Measurements from ENCODE around the gene ZC3H8. TPM values are rescaled to one million over a fixed set of nuclear protein-coding genes. Genes with fewer than 3 reads are reported as not detected.

Gene ZC3H8
- total RNA-seq, 1 donor: 7.6 TPM

- no peak for DNase-seq (ENCODE audit: insufficient read length, low spot score, missing footprints)
Observed at GRCh38 chr2:112204411-112204810, 50.4 kb downstream of the ZC3H8 start.

GRCh38 chr2:112201696-112202430, 53.0 kb downstream of the ZC3H8 start:
- peaks cover 3% of the 10 kb centered on the region for H3K4me1 ChIP-seq (ENCODE audit: insufficient read depth, low read length)
- H3K27me3 ChIP-seq (ENCODE audit: insufficient read depth, low read length): no peaks in the 10 kb centered on the region
- no peak overlapping the region for H3K4me2 ChIP-seq (ENCODE audit: insufficient read depth, low read length)

More at GRCh38 chr2:112204411-112204810, 50.4 kb downstream of the ZC3H8 start:
- H3K4me2 ChIP-seq (ENCODE audit: insufficient read depth, low read length): no peak overlapping the region
- no peak for TF ChIP-seq CTCF (IDR thresholded peaks at IDR 0.05; ENCODE audit: extremely low read depth, low read depth, low read length)
- H3K27ac ChIP-seq (ENCODE audit: low read depth, low read length): no peak overlapping the region
- H3K79me2 ChIP-seq (ENCODE audit: insufficient read depth, low read length): no peaks in the 10 kb centered on the region
- H3K4me1 ChIP-seq (ENCODE audit: insufficient read depth, low read length): peaks cover 3% of the 10 kb centered on the region
- no peaks in the 10 kb centered on the region for H3K27me3 ChIP-seq (ENCODE audit: insufficient read depth, low read length)
- peaks cover 3% of the 10 kb centered on the region for H3K9me3 ChIP-seq (ENCODE audit: low read depth, low read length)
- H3K36me3 ChIP-seq (ENCODE audit: insufficient read depth, low read length): no peaks in the 10 kb centered on the region
- H2AFZ ChIP-seq (ENCODE audit: low read length): no peak overlapping the region
- H3K4me3 ChIP-seq (ENCODE audit: insufficient read depth, low read length): no peak overlapping the region
- no peaks in the 10 kb centered on the region for H4K20me1 ChIP-seq (ENCODE audit: insufficient read depth, low read length)

GRCh38 chr2:112199188-112199587, 55.7 kb downstream of the ZC3H8 start:
- Histone ChIP-seq H3K9me3 (ENCODE audit: low read depth, low read length) (peaks cover 5% of the 10 kb centered on the region), H3K4me3 (ENCODE audit: insufficient read depth, low read length) (no peak overlapping the region), H3K79me2 (ENCODE audit: insufficient read depth, low read length) (no peaks in the 10 kb centered on the region), H3K4me2 (ENCODE audit: insufficient read depth, low read length) (no peak overlapping the region), H4K20me1 (ENCODE audit: insufficient read depth, low read length) (no peaks in the 10 kb centered on the region), H3K4me1 (ENCODE audit: insufficient read depth, low read length) (peaks cover 3% of the 10 kb centered on the region), H3K36me3 (ENCODE audit: insufficient read depth, low read length) (no peaks in the 10 kb centered on the region), H2AFZ (ENCODE audit: low read length) (no peak overlapping the region), H3K27ac (ENCODE audit: low read depth, low read length) (no peak overlapping the region), H3K27me3 (ENCODE audit: insufficient read depth, low read length) (no peaks in the 10 kb centered on the region)
- TF ChIP-seq CTCF (IDR thresholded peaks at IDR 0.05; ENCODE audit: extremely low read depth, low read depth, low read length): no peak
- DNase-seq (ENCODE audit: insufficient read length, low spot score, missing footprints): no peak

More at GRCh38 chr2:112201696-112202430, 53.0 kb downstream of the ZC3H8 start:
- H3K36me3 ChIP-seq (ENCODE audit: insufficient read depth, low read length): no peaks in the 10 kb centered on the region
- H3K27ac ChIP-seq (ENCODE audit: low read depth, low read length): no peak overlapping the region
- DNase-seq (ENCODE audit: insufficient read length, low spot score, missing footprints): no peak
- no peaks in the 10 kb centered on the region for H3K79me2 ChIP-seq (ENCODE audit: insufficient read depth, low read length)
- no peak overlapping the region for H3K4me3 ChIP-seq (ENCODE audit: insufficient read depth, low read length)
- H2AFZ ChIP-seq (ENCODE audit: low read length): no peak overlapping the region
- no peaks in the 10 kb centered on the region for H4K20me1 ChIP-seq (ENCODE audit: insufficient read depth, low read length)
- no peak for TF ChIP-seq CTCF (IDR thresholded peaks at IDR 0.05; ENCODE audit: extremely low read depth, low read depth, low read length)
- H3K9me3 ChIP-seq (ENCODE audit: low read depth, low read length): peaks cover 5% of the 10 kb centered on the region

GRCh38 chr2:112198780-112199179, 56.1 kb downstream of the ZC3H8 start:
- no peaks in the 10 kb centered on the region for H4K20me1 ChIP-seq (ENCODE audit: insufficient read depth, low read length)
- H3K27ac ChIP-seq (ENCODE audit: low read depth, low read length): no peak overlapping the region
- peaks cover 3% of the 10 kb centered on the region for H3K4me1 ChIP-seq (ENCODE audit: insufficient read depth, low read length)
- TF ChIP-seq CTCF (IDR thresholded peaks at IDR 0.05; ENCODE audit: extremely low read depth, low read depth, low read length): no peak
- H3K36me3 ChIP-seq (ENCODE audit: insufficient read depth, low read length): no peaks in the 10 kb centered on the region
- no peak overlapping the region for H3K4me2 ChIP-seq (ENCODE audit: insufficient read depth, low read length)
- H2AFZ ChIP-seq (ENCODE audit: low read length): no peak overlapping the region
- H3K9me3 ChIP-seq (ENCODE audit: low read depth, low read length): peaks cover 5% of the 10 kb centered on the region
- no peaks in the 10 kb centered on the region for H3K79me2 ChIP-seq (ENCODE audit: insufficient read depth, low read length)
- H3K27me3 ChIP-seq (ENCODE audit: insufficient read depth, low read length): no peaks in the 10 kb centered on the region
- H3K4me3 ChIP-seq (ENCODE audit: insufficient read depth, low read length): no peak overlapping the region
- no peak for DNase-seq (ENCODE audit: insufficient read length, low spot score, missing footprints)
